Endothelial cell of umbilical vein (primary cell): ENCODE data around the gene ZNF790.

ENCODE experiments used
- EZH2 ChIP-seq: IDR thresholded peaks from 2 replicates; pipeline ENCODE4 v1.6.1; 2012; ENCODE audit warnings: borderline replicate concordance, low read depth, mild to moderate bottlenecking, moderate library complexity, low read length, inconsistent platforms; ENCODE audit not compliant: severe bottlenecking
- TF ChIP-seq, protein P1 (sequence below), 2 donors: IDR thresholded peaks; 1 replicate in 1 of 2; 2 replicates in 1 of 2; pipeline ENCODE4 v1.5.1; 2011; ENCODE audit warnings: low read length in 2 of 2, mild to moderate bottlenecking in 2 of 2, moderate library complexity in 2 of 2, control low read depth in 1 of 2, inconsistent platforms in 1 of 2, low read depth in 1 of 2; ENCODE audit not compliant: insufficient read depth in 1 of 2; ENCODE audit errors: extremely low read depth in 1 of 2

DNA sequence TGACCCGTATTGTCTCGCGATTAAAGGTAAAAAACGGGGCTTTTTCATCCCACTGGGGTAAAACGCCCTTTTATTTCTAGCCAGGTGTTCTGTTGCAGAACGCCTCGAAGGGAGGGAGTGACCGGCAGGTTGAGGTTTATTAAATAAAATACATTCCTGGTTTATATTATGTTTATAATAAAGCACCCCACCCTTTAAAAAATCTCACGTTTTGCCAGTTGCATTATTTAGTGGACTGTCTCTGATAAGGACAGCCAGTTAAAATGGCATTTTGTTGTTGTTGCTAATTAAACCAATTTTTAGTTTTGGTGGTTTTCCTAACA, 40.4 kb downstream of the ZNF790 start:
- TF ChIP-seq, protein P1, sequence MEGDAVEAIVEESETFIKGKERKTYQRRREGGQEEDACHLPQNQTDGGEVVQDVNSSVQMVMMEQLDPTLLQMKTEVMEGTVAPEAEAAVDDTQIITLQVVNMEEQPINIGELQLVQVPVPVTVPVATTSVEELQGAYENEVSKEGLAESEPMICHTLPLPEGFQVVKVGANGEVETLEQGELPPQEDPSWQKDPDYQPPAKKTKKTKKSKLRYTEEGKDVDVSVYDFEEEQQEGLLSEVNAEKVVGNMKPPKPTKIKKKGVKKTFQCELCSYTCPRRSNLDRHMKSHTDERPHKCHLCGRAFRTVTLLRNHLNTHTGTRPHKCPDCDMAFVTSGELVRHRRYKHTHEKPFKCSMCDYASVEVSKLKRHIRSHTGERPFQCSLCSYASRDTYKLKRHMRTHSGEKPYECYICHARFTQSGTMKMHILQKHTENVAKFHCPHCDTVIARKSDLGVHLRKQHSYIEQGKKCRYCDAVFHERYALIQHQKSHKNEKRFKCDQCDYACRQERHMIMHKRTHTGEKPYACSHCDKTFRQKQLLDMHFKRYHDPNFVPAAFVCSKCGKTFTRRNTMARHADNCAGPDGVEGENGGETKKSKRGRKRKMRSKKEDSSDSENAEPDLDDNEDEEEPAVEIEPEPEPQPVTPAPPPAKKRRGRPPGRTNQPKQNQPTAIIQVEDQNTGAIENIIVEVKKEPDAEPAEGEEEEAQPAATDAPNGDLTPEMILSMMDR (IDR thresholded peaks at IDR 0.05; ENCODE audit: extremely low read depth in 1 of 2, insufficient read depth in 1 of 2, low read depth in 1 of 2, low read length in 2 of 2): no peak
- TF ChIP-seq EZH2: no peak
